Natural killer cell (primary cell): ENCODE data around the gene SOCS7. TPM values are rescaled to one million over a fixed set of nuclear protein-coding genes. Genes with fewer than 3 reads are reported as not detected.
A peak's percentile ranks its signal among the peaks of the same experiment; 100 is the strongest.

Experiments
- ATAC-seq, 3 donors: fragments of 150-1000 bp in 2 of 3; fragments of 200-7000 bp in 1 of 3; cut with Tn5 transposase; 1 replicate in 1 of 3; 2 replicates in 2 of 3; pipeline ENCODE4 v1.10.0; 2021; ENCODE audit warnings: mild to moderate bottlenecking in 2 of 3, moderate library complexity in 2 of 3
- DNase-seq, 2 donors: peaks; one replicate each; pipeline versions ENCODE4 v3.0.0 to v3.0.0-alpha.2; 2013 to 2021; ENCODE audit warnings: mixed read lengths in 1 of 2
- H3K27ac ChIP-seq: one replicate; pipeline ENCODE4 v1.5.1; 2013; ENCODE audit warnings: mild to moderate bottlenecking, low read length
- H3K27me3 ChIP-seq: one replicate; pipeline ENCODE4 v1.6.1; 2013; ENCODE audit warnings: low read length; ENCODE audit not compliant: control insufficient read depth, insufficient read depth
- H3K36me3 ChIP-seq: one replicate; pipeline ENCODE4 v1.6.1; 2013; ENCODE audit warnings: low read length; ENCODE audit not compliant: control insufficient read depth, insufficient read depth
- H3K4me1 ChIP-seq: one replicate; pipeline ENCODE4 v1.6.1; 2013; ENCODE audit warnings: low read length; ENCODE audit not compliant: control insufficient read depth, insufficient read depth
- H3K4me3 ChIP-seq: one replicate; pipeline ENCODE4 v1.5.1; 2013; ENCODE audit warnings: low read length
- H3K9me3 ChIP-seq: one replicate; pipeline ENCODE4 v1.6.1; 2013; ENCODE audit warnings: low read length; ENCODE audit not compliant: control insufficient read depth, insufficient read depth
- H3K27ac Mint-ChIP-seq, 2 donors: one replicate each; pipeline ENCODE4 v1.8.0; 2022; ENCODE audit warnings: mild to moderate bottlenecking in 2 of 2, mixed read lengths in 2 of 2, moderate library complexity in 1 of 2
- H3K27me3 Mint-ChIP-seq, 2 donors: one replicate each; pipeline ENCODE4 v1.8.0; 2022; ENCODE audit warnings: low read depth in 2 of 2, mixed read lengths in 2 of 2
- H3K36me3 Mint-ChIP-seq: one replicate; pipeline ENCODE4 v1.8.0; 2022; ENCODE audit warnings: mixed read lengths
- H3K4me1 Mint-ChIP-seq, 2 donors: one replicate each; pipeline ENCODE4 v1.8.0; 2022; ENCODE audit warnings: mixed read lengths in 2 of 2
- H3K4me3 Mint-ChIP-seq: one replicate; pipeline ENCODE4 v1.8.0; 2022; ENCODE audit warnings: mild to moderate bottlenecking, moderate library complexity, mixed read lengths
- H3K9me3 Mint-ChIP-seq, 2 donors: one replicate each; pipeline ENCODE4 v1.8.0; 2022; ENCODE audit warnings: mixed read lengths in 2 of 2
- CTCF ChIP-seq: fragments of 200-600 bp; IDR thresholded peaks from one replicate; pipeline ENCODE4 v1.8.0; 2022; ENCODE audit warnings: antibody characterized with exemption
- WGBS: methylation state at CpG from one replicate; pipeline ENCODE4 v1.1.7; 2013; ENCODE audit warnings: missing lambda C conversion rate; ENCODE audit not compliant: insufficient coverage; 5-methylcytosine and 5-hydroxymethylcytosine counted together
- intact Hi-C: fragments of 100-400 bp; cut with micrococcal nuclease; formaldehyde crosslinking; loops from one replicate; pipeline ENCODE4 v1.14.2; 2022
- total RNA-seq, 4 donors: library from RNA; stranded (reverse); fragments of 120-200 nt in 1 of 4; gene quantifications; one replicate each; pipeline versions ENCODE4 v1.2.3 to v1.2.4, GENCODE V29; 2013 to 2022

The SOCS7 gene
- total RNA-seq, 3 donors from 2014 or later (not counting 1 experiment from before 2014, with no cell fraction given) = 13.6 to 31.8 (median 21.2) TPM

DNA sequence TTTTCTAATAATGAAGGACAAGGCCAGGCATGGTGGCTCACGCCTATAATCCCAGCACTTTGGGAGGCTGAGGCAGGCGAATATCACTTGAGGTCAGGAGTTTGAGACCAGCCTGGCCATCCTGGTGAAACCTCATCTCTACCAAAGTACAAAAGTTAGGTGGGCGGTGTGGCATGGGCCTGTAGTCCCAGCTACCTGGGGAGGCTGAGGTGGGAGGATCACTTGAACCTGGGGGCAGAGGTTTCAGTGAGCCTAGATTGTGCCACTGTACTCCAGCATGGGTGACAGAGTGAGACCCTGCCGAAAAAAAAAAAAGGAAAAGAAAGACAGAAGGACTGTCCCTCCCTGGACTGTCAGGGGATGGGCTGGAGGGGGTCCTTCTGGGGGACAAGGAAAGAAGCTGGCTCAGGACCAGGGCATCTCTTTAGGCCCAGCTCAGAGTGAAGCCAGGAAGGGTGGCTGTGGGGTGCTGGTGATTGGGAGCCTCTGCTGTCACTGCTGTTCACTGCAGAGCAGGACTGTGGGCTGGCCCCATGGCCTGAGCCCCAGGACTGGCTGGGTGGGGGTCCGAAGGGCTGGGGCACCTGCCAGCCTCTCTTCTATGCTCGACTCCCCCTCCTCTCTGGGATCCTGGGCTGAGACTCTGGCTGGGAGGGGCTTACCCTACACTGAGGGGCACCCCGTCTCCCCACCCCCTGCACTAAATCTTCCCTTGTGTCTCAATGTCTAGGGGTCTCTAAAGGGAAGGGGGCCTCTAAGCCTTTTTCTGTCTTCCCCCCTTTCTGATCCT, 75.7 kb downstream of the SOCS7 start:
- Histone ChIP-seq H3K36me3 (no peaks in the 10 kb centered on the region), H3K4me1 (peaks cover 19% of the 10 kb centered on the region), H3K4me3 (no peak overlapping the region), H3K9me3 (no peaks in the 10 kb centered on the region), H3K27me3 (peaks cover 9% of the 10 kb centered on the region), H3K27ac (no peak overlapping the region)
- TF ChIP-seq CTCF = no peak
- 71% methylated on average over 7 of the region's 7 CpGs for WGBS
- Mint-ChIP-seq H3K36me3 (no peaks in the 10 kb centered on the region), H3K9me3 (no peaks in the 10 kb centered on the region), H3K4me3 (peak overlapping the region; percentile 70), H3K27ac (peak overlapping the region in 1 of 2 donors; percentile 28), H3K4me1 (peaks cover 12 to 34% of the 10 kb centered on the region in 2 donors), H3K27me3 (peaks cover 28 to 29% of the 10 kb centered on the region in 2 donors)
- no peak for DNase-seq
- intact Hi-C loops = no loop called here
- no peak for ATAC-seq

DNA sequence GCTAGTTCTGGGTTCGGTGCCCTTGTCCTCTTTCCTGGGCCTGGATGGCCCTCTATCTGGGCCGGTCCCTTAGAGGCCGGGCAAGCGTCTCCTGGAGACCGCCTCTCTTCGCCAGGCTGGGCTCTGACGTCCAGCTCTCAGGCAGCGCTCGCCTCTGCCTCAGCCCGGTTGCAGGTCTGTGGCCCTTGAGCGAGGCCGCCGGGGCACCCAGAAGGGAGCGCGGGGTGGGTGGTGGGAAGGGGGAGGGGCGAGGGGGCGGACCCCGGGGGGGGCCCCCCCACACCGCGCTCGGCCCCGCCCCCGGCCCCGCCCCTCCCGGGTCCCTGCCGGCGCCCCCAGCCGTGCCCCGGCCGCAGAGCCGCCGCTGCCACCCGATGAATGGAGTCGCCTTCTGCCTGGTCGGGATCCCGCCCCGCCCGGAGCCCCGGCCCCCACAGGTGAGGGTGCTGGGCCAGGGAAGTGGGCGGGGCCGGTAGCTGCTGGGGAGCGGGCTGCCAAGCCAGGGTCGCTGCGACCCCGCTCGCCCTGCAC, 76.5 kb downstream of the SOCS7 start, which contains the start of gene ARHGAP23:
TSS of gene ARHGAP23 (plus strand) at position 353 of the 531 bp plus-strand sequence. CDS start at position 375, 22 bp downstream.
- peak; percentile 31 to 56 for DNase-seq
- intact Hi-C loops = no loop called here
- H3K4me1 Mint-ChIP-seq = peaks cover 12 to 34% of the 10 kb centered on the region in 2 donors

GRCh38 chr17:38428643-38429371, 77.2 kb downstream of the SOCS7 start:
- no peaks in the 10 kb centered on the region for H3K9me3 Mint-ChIP-seq
- intact Hi-C loops = no loop called here
- peaks cover 9% of the 10 kb centered on the region for H3K27me3 ChIP-seq
- no peak overlapping the region for H3K27ac ChIP-seq
- peaks cover 19% of the 10 kb centered on the region for H3K4me1 ChIP-seq
- DNase-seq (peak in 1 of 2 donors; percentile 33), ATAC-seq (peak; percentile 15 to 45 (median 42))
- no peak for TF ChIP-seq CTCF
- 3% methylated on average over 56 of the region's 56 CpGs for WGBS
- H3K9me3 ChIP-seq = no peaks in the 10 kb centered on the region
- peaks cover 12 to 34% of the 10 kb centered on the region in 2 donors for H3K4me1 Mint-ChIP-seq
- peaks cover 16 to 19% of the 10 kb centered on the region in 2 donors for H3K27me3 Mint-ChIP-seq
- peak overlapping the region; percentile 81 for H3K4me3 Mint-ChIP-seq
- no peaks in the 10 kb centered on the region for H3K36me3 Mint-ChIP-seq
- no peaks in the 10 kb centered on the region for H3K36me3 ChIP-seq
- H3K4me3 ChIP-seq = peak overlapping the region; percentile 16
- peak overlapping the region in 1 of 2 donors; percentile 59 for H3K27ac Mint-ChIP-seq

More for the DNA sequence above, 76.5 kb downstream of the SOCS7 start, which contains the start of gene ARHGAP23:
- peak within 1 kb of the TSS in 1 of 2 donors; percentile 59 for H3K27ac Mint-ChIP-seq
- ATAC-seq = peak; percentile 63 to 77 (median 73)
- no peak for TF ChIP-seq CTCF
- H3K9me3 ChIP-seq = no peaks in the 10 kb centered on the region
- no peak within 1 kb of the TSS for H3K27ac ChIP-seq
- peaks cover 9% of the 10 kb centered on the region for H3K27me3 ChIP-seq
- no peaks in the 10 kb centered on the region for H3K9me3 Mint-ChIP-seq
- H3K4me3 ChIP-seq = peak within 1 kb of the TSS; percentile 27
- peaks cover 22% of the 10 kb centered on the region in 2 donors for H3K27me3 Mint-ChIP-seq
- H3K4me1 ChIP-seq = peaks cover 19% of the 10 kb centered on the region
- no peaks in the 10 kb centered on the region for H3K36me3 ChIP-seq
- peak within 1 kb of the TSS; percentile 81 for H3K4me3 Mint-ChIP-seq
- under 1% methylated on average over 35 of the region's 46 CpGs for WGBS
- H3K36me3 Mint-ChIP-seq = no peaks in the 10 kb centered on the region
